Measurements from ENCODE around the gene FAAH2. TPM values are rescaled to one million over a fixed set of nuclear protein-coding genes. Genes with fewer than 3 reads are reported as not detected.

Gene FAAH2
- total RNA-seq, 4 donors from 2014 or later: not detected

DNA sequence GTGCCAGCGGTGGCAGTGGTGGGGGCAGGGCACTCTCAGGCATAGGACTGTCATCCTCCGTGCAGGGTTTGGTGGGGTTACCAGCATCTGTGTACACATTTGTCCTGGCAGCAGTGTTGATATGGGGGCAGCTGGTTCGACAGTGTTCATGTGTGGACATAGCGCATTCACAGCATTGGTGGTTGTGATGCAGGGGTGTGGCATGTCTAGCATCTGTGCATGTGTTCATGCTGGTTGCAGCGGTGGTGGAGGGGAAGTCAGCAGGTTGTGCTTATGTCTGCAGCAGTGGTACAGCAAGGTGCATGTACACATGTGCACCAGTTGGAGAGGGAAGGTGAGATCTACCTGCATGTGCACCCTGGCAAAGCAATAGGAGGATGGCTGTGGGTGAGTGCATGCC lies 230.0 kb downstream of the FAAH2 start:
- in situ Hi-C loops (cut with MboI; ENCODE audit: low sequenced_read_pairs in 4 of 4) (no loop called here), intact Hi-C loops (cut with DNase I; ENCODE audit: low total_unique reads) (no loop called here)
- Histone ChIP-seq H3K4me1 (no peaks in the 10 kb centered on the region), H3K4me3 (no peak overlapping the region), H3K27me3 (peaks cover 0 to 5% (median 3%) of the 10 kb centered on the region in 3 donors), H3K36me3 (no peaks in the 10 kb centered on the region), H3K9me3 (no peaks in the 10 kb centered on the region), H3K27ac (no peak overlapping the region)
- ATAC-seq: no peak
- TF ChIP-seq POLR2A (IDR thresholded peaks at IDR 0.05): no peak
- TF ChIP-seq, protein P1, sequence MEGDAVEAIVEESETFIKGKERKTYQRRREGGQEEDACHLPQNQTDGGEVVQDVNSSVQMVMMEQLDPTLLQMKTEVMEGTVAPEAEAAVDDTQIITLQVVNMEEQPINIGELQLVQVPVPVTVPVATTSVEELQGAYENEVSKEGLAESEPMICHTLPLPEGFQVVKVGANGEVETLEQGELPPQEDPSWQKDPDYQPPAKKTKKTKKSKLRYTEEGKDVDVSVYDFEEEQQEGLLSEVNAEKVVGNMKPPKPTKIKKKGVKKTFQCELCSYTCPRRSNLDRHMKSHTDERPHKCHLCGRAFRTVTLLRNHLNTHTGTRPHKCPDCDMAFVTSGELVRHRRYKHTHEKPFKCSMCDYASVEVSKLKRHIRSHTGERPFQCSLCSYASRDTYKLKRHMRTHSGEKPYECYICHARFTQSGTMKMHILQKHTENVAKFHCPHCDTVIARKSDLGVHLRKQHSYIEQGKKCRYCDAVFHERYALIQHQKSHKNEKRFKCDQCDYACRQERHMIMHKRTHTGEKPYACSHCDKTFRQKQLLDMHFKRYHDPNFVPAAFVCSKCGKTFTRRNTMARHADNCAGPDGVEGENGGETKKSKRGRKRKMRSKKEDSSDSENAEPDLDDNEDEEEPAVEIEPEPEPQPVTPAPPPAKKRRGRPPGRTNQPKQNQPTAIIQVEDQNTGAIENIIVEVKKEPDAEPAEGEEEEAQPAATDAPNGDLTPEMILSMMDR (IDR thresholded peaks at IDR 0.05 in 4 of 5, conservative IDR thresholded peaks at IDR 0.05 in 1 of 5): no peak
- no peak for DNase-seq

DNA sequence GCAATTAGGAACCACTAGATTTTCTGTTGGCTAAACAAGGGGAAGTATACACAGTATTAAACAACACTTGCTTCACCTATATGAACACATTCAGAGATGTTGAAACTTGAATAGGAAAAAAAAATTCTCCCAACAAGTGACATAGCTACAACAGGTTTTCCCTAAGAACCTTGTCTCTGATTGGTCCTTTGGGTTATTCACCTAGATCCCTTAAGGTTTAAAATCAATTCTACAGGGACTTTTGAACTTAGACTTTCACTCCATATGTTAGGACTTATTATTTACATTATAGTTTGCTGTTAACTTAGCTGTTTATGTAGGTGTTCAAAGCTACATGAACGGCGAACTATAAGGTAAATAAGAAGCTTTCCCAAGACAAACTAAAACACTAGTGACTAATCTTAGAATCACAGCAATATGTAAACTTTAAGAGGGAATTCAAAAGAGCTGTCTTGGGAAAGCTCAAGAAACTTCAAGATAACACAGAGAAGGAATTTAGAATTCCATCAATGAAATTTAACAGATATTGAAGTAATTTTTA lies 233.1 kb downstream of the FAAH2 start:
- in situ Hi-C loops (cut with MboI; ENCODE audit: low sequenced_read_pairs in 4 of 4): no loop called here
- Histone ChIP-seq H3K27me3 (peaks cover 0 to 5% (median 2%) of the 10 kb centered on the region in 3 donors), H3K27ac (no peak overlapping the region), H3K4me1 (no peaks in the 10 kb centered on the region), H3K4me3 (no peak overlapping the region), H3K9me3 (no peaks in the 10 kb centered on the region), H3K36me3 (no peaks in the 10 kb centered on the region)
- intact Hi-C loops (cut with DNase I; ENCODE audit: low total_unique reads): no loop called here
- TF ChIP-seq POLR2A (IDR thresholded peaks at IDR 0.05): no peak
- TF ChIP-seq, protein P1 (IDR thresholded peaks at IDR 0.05 in 4 of 5, conservative IDR thresholded peaks at IDR 0.05 in 1 of 5): no peak
- DNase-seq (no peak), ATAC-seq (no peak)

DNA sequence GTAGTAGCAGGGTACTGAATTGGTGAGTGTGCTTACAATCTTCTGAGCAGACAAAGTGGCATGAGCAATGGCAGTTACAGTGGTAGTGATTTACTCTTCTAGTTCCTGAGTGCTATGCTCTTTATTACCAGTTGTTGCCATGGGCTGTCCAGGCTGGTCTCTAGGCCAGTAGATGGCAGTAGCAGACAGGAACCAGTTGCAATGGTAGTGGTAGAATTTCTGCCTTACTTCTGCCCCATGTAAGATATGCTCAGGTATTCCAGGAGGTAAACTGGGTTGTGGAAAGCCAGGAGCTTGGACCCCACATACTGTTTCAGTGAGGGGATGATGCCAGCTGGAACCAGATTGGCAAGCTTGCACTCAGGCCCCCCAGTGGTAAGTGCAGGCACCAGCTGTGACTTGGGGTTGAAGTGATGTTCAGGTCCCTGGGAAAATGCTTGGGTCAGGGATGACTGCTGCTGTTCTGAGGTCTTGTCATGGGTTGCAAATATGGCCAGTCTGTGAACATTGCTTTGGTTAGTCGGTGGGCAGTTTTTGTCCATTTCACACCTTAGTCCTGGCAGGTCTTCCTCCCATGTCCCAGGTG lies 242.3 kb downstream of the FAAH2 start:
- Histone ChIP-seq H3K9me3 (no peaks in the 10 kb centered on the region), H3K4me3 (no peak overlapping the region), H3K4me1 (no peaks in the 10 kb centered on the region), H3K36me3 (no peaks in the 10 kb centered on the region), H3K27me3 (no peaks in the 10 kb centered on the region), H3K27ac (no peak overlapping the region)
- in situ Hi-C loops (cut with MboI; ENCODE audit: low sequenced_read_pairs in 4 of 4) (no loop called here), intact Hi-C loops (cut with DNase I; ENCODE audit: low total_unique reads) (no loop called here)
- DNase-seq (no peak), ATAC-seq (no peak)
- TF ChIP-seq POLR2A (IDR thresholded peaks at IDR 0.05): no peak
- TF ChIP-seq, protein P1 (IDR thresholded peaks at IDR 0.05 in 4 of 5, conservative IDR thresholded peaks at IDR 0.05 in 1 of 5): no peak

Other genes with a start within 250 kb of the FAAH2 start
- gene SPIN2B, start 165.2 kb upstream of the FAAH2 start, total RNA-seq: 1 to 10 TPM; 3.2 to 9.0 (median 5.6) TPM
- gene SPIN2A, start 149.3 kb upstream of the FAAH2 start, total RNA-seq: not detected